ENCODE measurements around the gene SARDH.

The SARDH gene

GRCh38 chr9:133779081-133779480 lies 40.9 kb upstream of the SARDH start:
- H3K27ac ChIP-seq: no peak overlapping the region
- no peak for TF ChIP-seq CTCF (IDR thresholded peaks at IDR 0.05)
- DNase-seq (ENCODE audit: low spot score): no peak
- H3K4me3 ChIP-seq: no peak overlapping the region

GRCh38 chr9:133778336-133779013 lies 40.3 kb upstream of the SARDH start:
- no peak overlapping the region for H3K27ac ChIP-seq
- no peak overlapping the region for H3K4me3 ChIP-seq
- no peak for TF ChIP-seq CTCF (IDR thresholded peaks at IDR 0.05)
- DNase-seq (ENCODE audit: low spot score): no peak

- Histone ChIP-seq H3K27ac (no peak overlapping the region), H3K4me3 (no peak overlapping the region)
- DNase-seq (ENCODE audit: low spot score): no peak
- no peak for TF ChIP-seq CTCF (IDR thresholded peaks at IDR 0.05)
These were observed 39.7 kb upstream of the SARDH start for GRCh38 chr9:133777871-133778270.

GRCh38 chr9:133777068-133777791 lies 39.1 kb upstream of the SARDH start:
- Histone ChIP-seq H3K4me3 (no peak overlapping the region), H3K27ac (no peak overlapping the region)
- TF ChIP-seq CTCF (IDR thresholded peaks at IDR 0.05): no peak
- no peak for DNase-seq (ENCODE audit: low spot score)

GRCh38 chr9:133775951-133776905 lies 38.1 kb upstream of the SARDH start:
- no peak overlapping the region for H3K4me3 ChIP-seq
- H3K27ac ChIP-seq: no peak overlapping the region
- DNase-seq (ENCODE audit: low spot score): no peak
- no peak for TF ChIP-seq CTCF (IDR thresholded peaks at IDR 0.05)

GRCh38 chr9:133775291-133775690 lies 37.1 kb upstream of the SARDH start:
- no peak for DNase-seq (ENCODE audit: low spot score)
- Histone ChIP-seq H3K27ac (no peak overlapping the region), H3K4me3 (no peak overlapping the region)
- no peak for TF ChIP-seq CTCF (IDR thresholded peaks at IDR 0.05)

Data from coronary artery (tissue), 2 donors.